Activated CD8-positive, alpha-beta memory T cell treated with anti-CD3 and anti-CD28 coated beads, Interleukin-2, amount 50 U/mL, for 4 hours (primary cell): ENCODE data around the gene G6PC3.
"Not testable (repeated sequence)": the region's sequence is repeated elsewhere in the genome, so short reads cannot be mapped to it uniquely, and the experiment has no call there.

Experiments
- DNase-seq: peaks from one replicate; pipeline ENCODE4 v3.0.0-alpha.2; 2020

Gene G6PC3

GRCh38 chr17:44085908-44086307 lies 15.4 kb downstream of the G6PC3 start:
- DNase-seq, result no peak

GRCh38 chr17:44086364-44087311 lies 16.1 kb downstream of the G6PC3 start:
- peak; percentile 63 for DNase-seq

- DNase-seq, result no peak
These were observed 16.8 kb downstream of the G6PC3 start for GRCh38 chr17:44087319-44087718.

- no peak for DNase-seq
These were observed 17.7 kb downstream of the G6PC3 start for GRCh38 chr17:44088254-44088653.

- DNase-seq, result no peak
These were observed 20.9 kb downstream of the G6PC3 start for GRCh38 chr17:44091200-44091997.

GRCh38 chr17:44092051-44092450 lies 21.5 kb downstream of the G6PC3 start:
- no peak for DNase-seq

- no peak for DNase-seq
These were observed 22.8 kb downstream of the G6PC3 start for GRCh38 chr17:44093231-44093900.

GRCh38 chr17:44094701-44095387 lies 24.3 kb downstream of the G6PC3 start:
- no peak for DNase-seq

GRCh38 chr17:44095388-44095646 lies 24.8 kb downstream of the G6PC3 start:
- DNase-seq, result no peak

- DNase-seq, result no peak
These were observed 25.3 kb downstream of the G6PC3 start for GRCh38 chr17:44095647-44096496.

- no peak for DNase-seq
These were observed 26.8 kb downstream of the G6PC3 start for GRCh38 chr17:44097110-44097958.

GRCh38 chr17:44101858-44102257 lies 31.3 kb downstream of the G6PC3 start:
- not testable (repeated sequence) for DNase-seq

GRCh38 chr17:44102849-44103622 lies 32.5 kb downstream of the G6PC3 start:
- no peak for DNase-seq

GRCh38 chr17:44105483-44105882 lies 34.9 kb downstream of the G6PC3 start:
- no peak for DNase-seq

- DNase-seq, result no peak
These were observed 35.4 kb downstream of the G6PC3 start for GRCh38 chr17:44105941-44106340.

- DNase-seq, result no peak
These were observed 36.3 kb downstream of the G6PC3 start for GRCh38 chr17:44106801-44107200.

- DNase-seq, result no peak
These were observed 38.1 kb downstream of the G6PC3 start for GRCh38 chr17:44108440-44109311.

- no peak for DNase-seq
These were observed 38.7 kb downstream of the G6PC3 start for GRCh38 chr17:44109312-44109630.

GRCh38 chr17:44110011-44110686 lies 39.6 kb downstream of the G6PC3 start:
- DNase-seq, result no peak
